Measurements from ENCODE around the gene COQ8B. TPM values are rescaled to one million over a fixed set of nuclear protein-coding genes. Genes with fewer than 3 reads are reported as not detected.

COQ8B gene
- total and polyA plus RNA-seq, 4 donors = 34.7 to 78.8 (median 52.3) TPM

DNA sequence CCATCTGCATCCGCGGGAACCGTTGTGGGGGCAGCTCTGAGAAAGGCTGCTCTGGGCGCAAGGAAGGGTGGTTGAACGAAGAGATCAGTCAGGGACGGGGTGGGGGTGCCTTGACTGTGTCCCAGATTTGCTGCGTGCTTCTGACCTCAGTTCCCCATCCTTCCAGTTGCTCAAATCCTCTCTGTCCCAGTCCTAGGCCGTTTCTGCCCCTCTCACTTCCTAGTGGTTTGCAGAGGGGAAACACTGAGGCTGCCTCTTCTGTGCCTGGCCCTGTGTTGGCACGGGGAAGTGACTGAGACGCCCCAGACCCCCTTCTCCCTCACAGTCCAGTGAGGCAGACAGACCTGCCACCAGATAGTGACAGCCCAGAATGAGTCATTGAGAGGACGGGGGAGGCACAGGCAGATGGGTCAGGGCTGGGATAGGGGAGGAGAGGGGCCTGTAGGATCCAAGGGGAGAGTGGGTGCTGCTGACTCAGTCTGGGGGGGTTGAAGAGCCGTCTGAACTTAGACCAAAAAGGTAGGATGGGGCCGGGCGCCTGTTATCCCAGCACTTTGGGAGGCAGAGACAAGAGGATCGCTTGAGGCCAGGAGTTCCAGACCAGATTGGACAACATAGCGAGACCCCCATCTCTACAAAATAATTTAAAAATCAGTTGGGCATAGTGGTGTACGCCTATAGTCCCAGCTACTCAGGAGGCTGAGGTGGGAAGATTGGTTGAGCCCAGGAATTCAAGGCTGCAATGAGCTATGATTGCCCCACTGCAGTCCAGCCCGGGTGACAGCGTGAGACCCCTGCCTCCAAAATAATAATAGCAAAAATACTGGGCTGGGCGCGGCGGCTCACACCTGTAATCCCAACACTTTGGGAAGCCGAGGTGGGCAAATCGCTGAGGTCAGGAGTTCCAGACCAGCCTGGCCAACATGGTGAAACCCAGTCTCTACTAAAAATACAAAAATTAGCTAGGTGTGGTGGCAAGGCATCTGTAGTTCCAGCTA is 52.7 kb downstream of the COQ8B start:
- ATAC-seq (ENCODE audit: insufficient read depth, low FRiP score) (no peak), DNase-seq (no peak)
- TF ChIP-seq CTCF (IDR thresholded peaks at IDR 0.05; ENCODE audit: control extremely low read depth, extremely low read depth) = no peak
- H3K27me3 ChIP-seq (ENCODE audit: control insufficient read depth in 3 of 3, insufficient read depth in 3 of 3, low read length in 2 of 3) = no peaks in the 10 kb centered on the region
- H3K9me3 ChIP-seq (ENCODE audit: control insufficient read depth in 4 of 4, insufficient read depth in 3 of 4, low read length in 3 of 4) = no peaks in the 10 kb centered on the region
- H3K36me3 ChIP-seq (ENCODE audit: control insufficient read depth in 4 of 4, insufficient read depth in 4 of 4, low read length in 4 of 4) = peaks cover 3 to 15% (median 10%) of the 10 kb centered on the region in 4 donors
- 52 to 53% methylated on average over 23 to 24 of the region's 24 CpGs for WGBS, 2 donors
- peak overlapping the region; percentile 63 to 93 for H3K27ac ChIP-seq (ENCODE audit: low read depth in 1 of 2, low read length in 1 of 2)
- peaks cover 0 to 7% (median 2%) of the 10 kb centered on the region in 5 donors for H3K4me1 ChIP-seq (ENCODE audit: control insufficient read depth in 5 of 5, insufficient read depth in 5 of 5, low read length in 5 of 5)
- peak overlapping the region in 1 of 2 donors; percentile 26 for H3K9ac ChIP-seq (ENCODE audit: insufficient read depth in 1 of 2, low read length in 2 of 2)
- H3K4me3 ChIP-seq = no peak overlapping the region

- 0% methylated on average over 57 to 60 of the region's 60 CpGs for WGBS, 2 donors
- TF ChIP-seq CTCF (IDR thresholded peaks at IDR 0.05; ENCODE audit: control extremely low read depth, extremely low read depth) = peak; percentile 98
- H3K9me3 ChIP-seq (ENCODE audit: control insufficient read depth in 4 of 4, insufficient read depth in 3 of 4, low read length in 3 of 4) = no peaks in the 10 kb centered on the region
- peak overlapping the region; percentile 70 for H3K4me3 ChIP-seq
- ATAC-seq (ENCODE audit: insufficient read depth, low FRiP score) = peak; percentile 81
- DNase-seq = peak; percentile 92 to 94 (median 93)
- peaks cover 0 to 14% (median 2%) of the 10 kb centered on the region in 4 donors for H3K36me3 ChIP-seq (ENCODE audit: control insufficient read depth in 4 of 4, insufficient read depth in 4 of 4, low read length in 4 of 4)
- peak overlapping the region; percentile 90 to 93 for H3K27ac ChIP-seq (ENCODE audit: low read depth in 1 of 2, low read length in 1 of 2)
- H3K4me1 ChIP-seq (ENCODE audit: control insufficient read depth in 5 of 5, insufficient read depth in 5 of 5, low read length in 5 of 5) = peaks cover 0 to 7% (median 2%) of the 10 kb centered on the region in 5 donors
- no peaks in the 10 kb centered on the region for H3K27me3 ChIP-seq (ENCODE audit: control insufficient read depth in 3 of 3, insufficient read depth in 3 of 3, low read length in 2 of 3)
- peak overlapping the region in 1 of 2 donors; percentile 26 for H3K9ac ChIP-seq (ENCODE audit: insufficient read depth in 1 of 2, low read length in 2 of 2)
Observed at GRCh38 chr19:40662925-40663694, 53.6 kb downstream of the COQ8B start.

GRCh38 chr19:40661616-40662015 is 55.1 kb downstream of the COQ8B start:
- 88 to 98% methylated on average over 1 of the region's 1 CpG for WGBS, 2 donors
- Histone ChIP-seq H3K36me3 (ENCODE audit: control insufficient read depth in 4 of 4, insufficient read depth in 4 of 4, low read length in 4 of 4) (no peaks in the 10 kb centered on the region), H3K27me3 (ENCODE audit: control insufficient read depth in 3 of 3, insufficient read depth in 3 of 3, low read length in 2 of 3) (no peaks in the 10 kb centered on the region), H3K4me1 (ENCODE audit: control insufficient read depth in 5 of 5, insufficient read depth in 5 of 5, low read length in 5 of 5) (peaks cover 0 to 7% (median 2%) of the 10 kb centered on the region in 5 donors), H3K9me3 (ENCODE audit: control insufficient read depth in 4 of 4, insufficient read depth in 3 of 4, low read length in 3 of 4) (no peaks in the 10 kb centered on the region), H3K27ac (ENCODE audit: low read depth in 1 of 2, low read length in 1 of 2) (no peak overlapping the region), H3K9ac (ENCODE audit: insufficient read depth in 1 of 2, low read length in 2 of 2) (no peak overlapping the region), H3K4me3 (no peak overlapping the region)
- DNase-seq (no peak), ATAC-seq (ENCODE audit: insufficient read depth, low FRiP score) (no peak)
- TF ChIP-seq CTCF (IDR thresholded peaks at IDR 0.05; ENCODE audit: control extremely low read depth, extremely low read depth) = no peak
